GM06990 (cell line): Measurements from ENCODE around the gene DIAPH3.

Experiments used
- DNase-seq: peaks from one replicate; pipeline ENCODE4 v3.0.0-alpha.2; 2011; ENCODE audit not compliant: insufficient read length; ENCODE audit errors: extremely low read depth
- H3K27me3 ChIP-seq: replicated peaks from 2 replicates; pipeline ENCODE4 v1.6.0; 2011; ENCODE audit warnings: low read length; ENCODE audit not compliant: control insufficient read depth, insufficient read depth
- H3K36me3 ChIP-seq: 2 replicates; pipeline ENCODE4 v1.5.1; 2011; ENCODE audit warnings: low read length; ENCODE audit not compliant: control insufficient read depth, insufficient read depth
- H3K4me3 ChIP-seq: replicated peaks from 2 replicates; pipeline ENCODE4 v1.5.1; 2011; ENCODE audit warnings: low read depth, mild to moderate bottlenecking, control low read depth, low read length
- CTCF ChIP-seq: IDR thresholded peaks from 2 replicates; pipeline ENCODE4 v1.5.1; 2011; ENCODE audit warnings: low read length, control low read depth, mild to moderate bottlenecking, inconsistent platforms; ENCODE audit not compliant: insufficient read depth, poor library complexity, severe bottlenecking

Gene DIAPH3

GRCh38 chr13:59674616-59675015 is 489.1 kb downstream of the DIAPH3 start:
- no peak for DNase-seq
- Histone ChIP-seq H3K4me3 (no peak overlapping the region), H3K36me3 (no peaks in the 10 kb centered on the region), H3K27me3 (no peaks in the 10 kb centered on the region)
- no peak for TF ChIP-seq CTCF

- no peaks in the 10 kb centered on the region for H3K36me3 ChIP-seq
- no peak for TF ChIP-seq CTCF
- H3K4me3 ChIP-seq = no peak overlapping the region
- no peaks in the 10 kb centered on the region for H3K27me3 ChIP-seq
- DNase-seq = no peak
Measured at GRCh38 chr13:59673286-59673685, 490.4 kb downstream of the DIAPH3 start.

GRCh38 chr13:59672445-59672844 is 491.3 kb downstream of the DIAPH3 start:
- Histone ChIP-seq H3K36me3 (no peaks in the 10 kb centered on the region), H3K4me3 (no peak overlapping the region), H3K27me3 (no peaks in the 10 kb centered on the region)
- TF ChIP-seq CTCF = no peak
- no peak for DNase-seq

GRCh38 chr13:59671881-59672280 is 491.8 kb downstream of the DIAPH3 start:
- Histone ChIP-seq H3K27me3 (no peaks in the 10 kb centered on the region), H3K36me3 (no peaks in the 10 kb centered on the region), H3K4me3 (no peak overlapping the region)
- no peak for TF ChIP-seq CTCF
- no peak for DNase-seq

GRCh38 chr13:59666504-59666903 is 497.2 kb downstream of the DIAPH3 start:
- Histone ChIP-seq H3K4me3 (no peak overlapping the region), H3K36me3 (no peaks in the 10 kb centered on the region), H3K27me3 (no peaks in the 10 kb centered on the region)
- no peak for TF ChIP-seq CTCF
- no peak for DNase-seq

- Histone ChIP-seq H3K27me3 (no peaks in the 10 kb centered on the region), H3K4me3 (no peak overlapping the region), H3K36me3 (no peaks in the 10 kb centered on the region)
- no peak for DNase-seq
- TF ChIP-seq CTCF = no peak
Measured at GRCh38 chr13:59665732-59666131, 498.0 kb downstream of the DIAPH3 start.
